Measurements from ENCODE around the gene KRTAP9-7.
A peak's percentile ranks its signal among the peaks of the same experiment; 100 is the strongest.

- no peak for TF ChIP-seq CTCF (IDR thresholded peaks at IDR 0.05)
- TF ChIP-seq POLR2A (IDR thresholded peaks at IDR 0.05): peak; percentile 21
- TF ChIP-seq POLR2AphosphoS5 (IDR thresholded peaks at IDR 0.05): peak in 2 of 3 donors; percentile 58 to 64
Observed at GRCh38 chr17:41308251-41308917, 32.9 kb downstream of the KRTAP9-7 start.

Measured in transverse colon (tissue), 4 donors.